Activated CD8-positive, alpha-beta memory T cell treated with anti-CD3 and anti-CD28 coated beads, Interleukin-2, amount 50 U/mL, for 1 hour (primary cell): ENCODE measurements around the gene LAD1.

Source experiments
- DNase-seq: peaks from one replicate; pipeline ENCODE4 v3.0.0-alpha.2; 2020; ENCODE audit errors: extremely low read depth

The LAD1 gene

DNA sequence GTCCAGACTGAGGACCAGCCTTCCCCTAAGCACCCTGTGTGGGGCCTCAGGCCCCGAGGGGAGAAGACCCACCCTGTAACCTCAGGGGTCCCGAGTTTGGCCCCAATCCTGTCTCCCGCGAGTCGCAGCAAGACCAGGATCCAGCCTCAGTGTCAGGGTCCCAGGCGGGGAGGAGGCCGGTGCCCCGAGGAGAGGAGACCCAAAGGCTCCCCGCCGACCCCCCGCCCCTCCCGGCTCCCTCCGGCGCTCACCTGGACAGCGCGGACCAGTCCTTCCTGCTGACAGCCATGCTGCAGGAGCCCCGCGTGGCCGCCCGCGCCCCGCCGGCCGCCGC is at the start of gene LAD1:
Gene LAD1 (minus strand): TSS at position 307 of the 334 bp plus-strand sequence. CDS start 18 bp downstream, at position 289.
- no peak for DNase-seq

DNA sequence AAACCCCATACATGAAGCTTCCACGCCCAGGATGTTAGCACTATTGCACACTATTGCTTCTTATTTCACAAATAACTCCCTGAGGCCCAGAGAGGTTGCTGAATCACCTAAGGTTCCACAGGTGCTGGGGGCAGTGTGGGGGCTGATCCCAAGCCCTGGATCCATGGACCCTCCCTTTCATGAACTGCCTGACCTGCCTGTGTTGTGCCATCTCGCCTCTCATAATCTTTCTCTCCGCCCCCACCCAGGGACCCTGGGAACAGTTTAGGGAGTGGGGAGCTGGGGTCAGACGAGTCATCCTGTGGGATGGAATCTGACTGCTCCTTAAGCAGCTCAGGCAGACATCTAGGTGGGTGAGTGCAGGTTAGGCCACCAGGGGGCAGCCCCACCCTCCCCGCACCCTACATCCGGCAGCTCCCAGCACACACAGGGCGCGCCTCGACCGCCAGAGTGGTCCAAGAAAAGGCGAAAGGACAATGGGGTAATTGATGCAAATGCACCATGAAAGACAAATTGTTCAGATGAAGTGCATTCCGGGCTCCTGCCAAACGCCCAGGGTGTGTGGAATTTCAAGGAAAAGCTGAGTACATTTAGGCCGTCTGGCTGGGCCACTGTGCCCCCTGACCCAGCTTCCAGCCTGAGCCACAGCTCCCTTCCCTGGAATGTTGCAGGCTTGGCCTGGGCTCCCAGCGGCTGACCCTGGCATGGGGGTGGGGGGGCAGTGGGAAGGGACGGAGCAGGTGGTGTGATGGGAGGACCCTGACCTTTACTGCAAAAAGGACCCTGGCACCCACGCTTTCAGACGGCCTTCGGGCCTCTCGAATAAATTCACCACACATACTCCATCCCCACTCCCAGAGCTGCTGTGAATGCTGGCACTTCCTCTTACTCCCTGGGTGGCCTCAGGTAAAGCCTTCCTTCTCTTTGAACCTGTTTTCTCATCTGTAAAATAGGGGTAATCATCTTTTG is 49.1 kb upstream of the LAD1 start:
- DNase-seq: no peak

DNA sequence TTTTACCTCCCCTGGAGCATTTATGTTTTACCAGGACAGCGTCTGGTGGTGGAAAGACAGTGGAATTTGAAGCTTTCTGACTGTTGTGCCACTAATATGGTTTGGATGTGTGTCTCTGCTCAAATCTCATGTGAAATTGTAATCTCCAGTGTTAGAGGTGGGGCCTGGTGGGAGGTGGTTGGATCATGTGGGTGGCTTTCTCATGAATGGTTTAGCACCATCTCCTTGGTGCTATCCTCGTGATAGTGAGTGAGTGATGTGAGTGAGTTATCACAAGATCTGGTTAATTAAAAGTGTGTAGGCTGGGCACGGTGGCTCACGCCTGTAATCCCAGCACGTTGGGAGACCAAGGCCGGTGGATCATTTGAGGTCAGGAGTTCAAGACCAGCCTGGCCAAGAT is 46.2 kb upstream of the LAD1 start:
- no peak for DNase-seq

- no peak for DNase-seq
Measured at GRCh38 chr1:201444792-201445191, 45.7 kb upstream of the LAD1 start.

DNA sequence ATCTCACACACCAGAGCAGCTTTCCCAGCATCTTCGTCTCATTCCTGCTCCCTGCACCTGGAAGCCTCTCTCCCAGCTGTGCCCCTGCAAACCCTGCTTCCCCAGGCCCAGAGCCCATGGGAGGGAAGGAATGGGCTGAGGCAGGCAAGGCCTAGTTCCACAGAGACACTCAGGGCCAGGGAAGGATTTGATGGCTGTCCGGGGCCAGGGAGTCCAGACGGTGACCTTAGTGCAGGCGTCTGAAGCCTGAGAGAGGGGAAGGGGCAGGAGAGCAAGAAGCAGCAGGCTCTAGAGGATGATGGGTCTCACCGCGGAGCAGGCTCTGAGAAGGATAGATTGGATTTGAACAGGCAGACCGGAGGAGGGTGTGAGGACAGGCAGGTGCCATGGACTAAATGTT is 44.6 kb upstream of the LAD1 start:
- no peak for DNase-seq

DNA sequence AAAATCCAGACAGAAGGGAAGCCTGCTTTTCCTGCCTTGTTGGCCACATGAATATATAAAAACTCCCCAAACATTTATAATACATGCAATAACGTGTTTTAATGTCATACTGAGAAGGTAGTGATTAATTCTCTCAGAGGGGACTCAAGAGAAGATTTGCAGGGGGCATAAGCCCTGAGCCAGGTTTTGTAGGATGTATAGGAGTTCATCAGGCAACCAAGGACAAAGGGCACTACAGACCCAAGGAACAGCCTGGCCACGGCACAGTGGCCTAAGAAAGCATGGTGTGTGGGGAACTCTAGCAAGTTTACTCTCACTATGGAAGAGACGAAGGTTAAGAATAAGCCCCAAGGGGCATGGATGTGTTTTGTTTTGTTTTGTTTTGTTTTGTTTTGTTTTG is 37.8 kb upstream of the LAD1 start:
- DNase-seq: no peak

GRCh38 chr1:201436393-201436792 is 37.3 kb upstream of the LAD1 start:
- DNase-seq: no peak

DNA sequence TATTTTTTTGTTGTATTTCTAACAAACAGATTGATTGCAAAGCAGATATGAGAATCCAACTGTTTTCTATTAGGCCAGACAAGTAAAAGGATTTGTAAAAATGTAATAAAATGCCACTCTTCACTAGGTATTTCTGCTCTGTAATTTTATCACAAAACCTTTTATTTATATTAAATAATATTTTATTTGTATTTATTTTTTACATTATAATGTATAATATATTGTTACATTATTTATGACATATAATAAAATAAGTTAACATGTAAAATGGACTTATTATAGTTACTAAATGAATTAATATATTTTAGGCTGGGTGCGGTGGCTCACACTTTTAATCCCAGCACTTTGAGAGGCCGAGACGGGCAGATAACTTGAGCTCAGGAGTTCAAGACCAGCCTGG is 35.1 kb upstream of the LAD1 start:
- no peak for DNase-seq

GRCh38 chr1:201433609-201434008 is 34.5 kb upstream of the LAD1 start:
- no peak for DNase-seq

- DNase-seq: no peak
Measured at GRCh38 chr1:201430776-201431175, 31.7 kb upstream of the LAD1 start.

DNA sequence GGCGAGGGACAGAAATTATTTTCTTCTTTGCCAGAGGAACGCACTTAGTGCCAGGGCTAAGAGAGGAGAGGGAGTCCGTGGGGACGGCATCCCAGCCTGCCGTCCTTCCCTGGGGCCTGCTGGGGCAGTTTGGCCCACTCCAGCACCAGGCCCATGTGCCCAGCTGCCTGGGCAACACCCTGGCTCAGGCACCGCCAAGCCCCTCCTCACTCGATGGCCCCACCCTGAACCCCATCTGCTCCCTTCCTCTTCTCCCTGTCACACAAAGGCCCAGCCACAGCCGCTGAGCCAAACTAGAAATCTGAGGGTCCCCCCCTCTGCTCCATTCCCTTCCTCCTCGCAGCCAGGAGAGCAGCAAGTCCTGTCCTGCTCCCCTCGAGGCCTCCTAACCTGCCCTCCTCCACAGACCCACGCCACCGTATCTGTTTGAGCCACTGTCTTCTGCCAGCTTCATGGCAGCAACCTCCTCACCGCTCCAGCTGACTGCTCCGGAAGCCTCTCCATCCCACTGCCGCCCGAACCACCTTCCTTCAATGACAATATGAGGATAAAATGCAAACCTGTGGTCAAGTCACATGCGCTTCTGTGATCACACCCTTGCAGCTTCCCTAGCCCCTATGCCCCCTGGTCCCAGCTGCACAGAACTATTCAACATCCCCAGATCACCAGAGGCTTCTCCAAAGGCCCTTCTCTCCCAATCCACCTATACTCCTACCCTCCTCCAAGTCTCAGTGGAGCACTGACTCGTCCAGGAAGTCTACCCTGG is 30.8 kb upstream of the LAD1 start:
- DNase-seq: no peak

GRCh38 chr1:201427963-201428362 is 28.8 kb upstream of the LAD1 start:
- DNase-seq: no peak

DNA sequence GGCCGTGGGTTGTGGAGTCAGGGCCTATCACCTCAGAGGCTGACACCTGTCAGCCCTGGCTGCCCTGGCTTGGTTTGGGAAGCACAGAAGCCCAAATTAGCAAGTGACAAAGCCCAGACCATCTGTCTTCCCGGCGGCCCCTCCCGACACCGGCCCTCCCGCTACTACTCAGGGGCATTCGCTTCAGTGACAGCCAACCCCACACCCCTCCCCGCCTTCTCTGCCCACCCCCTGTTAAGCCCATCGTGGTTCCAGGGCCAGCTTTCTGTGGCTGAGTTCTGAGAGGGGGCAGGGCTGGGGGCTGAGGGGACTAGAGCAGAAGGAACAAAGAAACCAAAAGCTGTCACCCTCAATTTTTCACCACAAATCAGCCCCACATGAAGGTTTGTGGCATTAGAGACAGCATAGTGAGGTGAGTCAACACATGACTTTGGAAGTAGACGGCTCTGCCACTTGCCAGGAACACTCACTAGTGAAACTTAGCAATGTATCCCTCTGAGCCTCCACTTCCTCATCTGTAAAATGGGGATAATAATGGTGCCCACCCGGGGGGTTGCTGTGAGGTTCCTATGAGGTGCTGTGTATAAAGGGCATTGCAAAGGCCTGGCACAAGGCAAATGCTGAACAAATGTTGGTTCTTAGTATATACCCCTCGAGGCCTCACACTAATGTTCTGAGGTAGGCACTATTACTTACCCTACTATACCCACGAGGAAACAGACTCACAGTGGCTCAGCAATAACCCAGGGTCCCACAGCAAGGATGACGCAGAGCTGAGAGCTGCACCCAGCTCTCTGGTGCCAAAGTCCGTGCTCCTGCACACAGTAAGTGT is 27.6 kb upstream of the LAD1 start:
- DNase-seq: no peak

DNA sequence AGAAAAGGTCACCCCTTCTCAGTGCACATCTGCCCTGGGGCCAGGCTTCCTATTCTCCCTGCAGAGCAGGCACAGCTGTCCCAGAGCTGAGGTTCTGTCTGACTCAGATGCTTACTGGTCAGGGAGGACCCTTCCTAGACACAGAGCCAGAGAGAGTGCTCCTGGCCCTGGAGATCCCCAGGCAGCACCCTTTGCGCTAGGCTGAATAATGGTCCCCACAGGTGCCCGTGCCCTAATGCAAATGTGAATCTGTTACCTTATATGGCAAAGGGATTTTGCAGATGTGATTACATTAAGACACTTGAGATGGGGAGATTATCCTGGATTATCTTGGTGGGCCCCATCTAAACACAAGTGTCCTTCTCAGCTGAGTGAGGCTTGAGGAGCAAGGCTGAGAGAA is 25.0 kb upstream of the LAD1 start:
- DNase-seq: no peak

DNA sequence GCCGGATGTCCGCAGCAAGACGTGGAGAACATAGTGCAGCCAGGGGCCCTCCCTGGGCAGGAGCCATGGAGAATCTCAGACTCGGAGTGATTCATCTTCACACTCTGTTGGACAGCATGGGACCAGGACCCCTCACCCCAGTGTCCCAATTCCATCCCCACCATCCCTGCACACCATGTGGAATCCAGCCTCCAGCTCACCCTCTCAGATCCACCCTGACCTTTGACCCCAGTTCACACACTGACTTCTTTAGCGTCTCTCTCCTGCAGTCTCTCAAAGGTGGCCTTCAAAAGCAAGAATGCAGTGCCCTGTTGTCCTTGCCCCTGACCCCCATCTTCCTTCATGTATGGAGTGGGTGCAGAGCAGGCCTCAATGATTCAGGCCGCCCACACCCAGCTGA is 24.5 kb upstream of the LAD1 start:
- no peak for DNase-seq

- no peak for DNase-seq
Measured at GRCh38 chr1:201422436-201423030, 23.4 kb upstream of the LAD1 start.

DNA sequence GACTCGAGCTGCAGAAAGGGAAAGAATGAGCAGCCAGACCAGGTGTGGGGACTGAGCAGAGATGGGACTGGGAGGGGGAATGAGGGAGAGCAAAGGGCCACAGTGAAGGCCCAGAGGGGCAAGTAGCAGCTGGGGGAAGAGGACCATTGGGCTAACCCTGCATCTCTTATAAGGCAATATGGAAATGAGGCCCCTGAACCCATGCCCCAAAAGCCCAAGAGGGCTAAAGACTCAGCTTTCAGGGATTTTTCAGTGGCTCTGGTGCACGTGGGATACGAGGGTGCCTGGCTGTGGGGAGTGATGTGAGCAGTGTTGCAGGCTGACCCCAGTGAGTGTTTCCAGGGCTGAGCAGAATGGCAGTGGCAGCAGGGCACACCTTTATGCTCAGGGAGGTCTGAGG is 22.9 kb upstream of the LAD1 start:
- DNase-seq: no peak

DNA sequence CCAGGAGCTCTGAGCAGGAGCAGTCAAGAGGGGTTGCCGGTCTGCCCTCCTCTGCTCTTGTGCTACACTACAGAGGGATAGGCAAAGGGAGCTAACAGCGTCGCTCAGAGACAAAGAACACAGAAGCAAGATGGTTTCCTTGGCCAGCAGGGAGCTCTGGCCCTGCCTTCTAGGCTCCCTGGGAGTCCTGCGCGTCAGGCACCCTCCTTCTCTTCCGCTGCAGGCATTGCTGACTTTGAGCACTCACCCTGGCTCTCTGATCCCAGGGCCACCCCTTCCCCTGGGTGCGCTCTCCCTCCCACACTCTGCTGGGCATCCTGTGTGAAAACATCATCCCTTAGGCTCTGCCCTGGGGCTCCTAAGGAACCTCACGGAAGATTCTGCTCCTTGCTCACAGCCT is 21.9 kb upstream of the LAD1 start:
- no peak for DNase-seq

DNA sequence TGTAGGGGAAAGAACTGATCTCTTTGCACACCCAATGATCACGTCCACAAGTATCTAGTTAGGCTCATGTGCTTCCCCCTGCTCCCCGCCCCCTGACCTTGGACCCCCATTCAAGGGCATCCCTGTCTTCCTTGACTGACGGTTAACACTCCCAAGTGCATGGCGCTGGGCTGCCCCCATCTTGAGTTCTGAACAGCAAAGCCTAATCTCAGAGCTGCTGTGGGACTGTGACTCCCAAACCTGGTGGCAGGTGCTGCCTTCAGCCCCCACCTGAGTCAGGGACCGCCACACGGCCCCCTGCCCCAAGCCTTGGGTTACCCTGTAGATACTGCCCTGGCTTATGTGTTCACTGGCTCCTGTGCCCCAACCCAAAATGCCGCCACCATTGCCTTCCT is 21.5 kb upstream of the LAD1 start:
- DNase-seq: no peak

- no peak for DNase-seq
Measured at GRCh38 chr1:201419746-201420607, 20.9 kb upstream of the LAD1 start.

GRCh38 chr1:201419256-201419655 is 20.1 kb upstream of the LAD1 start:
- no peak for DNase-seq
